ENCODE results near the gene NAPEPLD.
"Not testable (repeated sequence)": the region's sequence is repeated elsewhere in the genome, so short reads cannot be mapped to it uniquely, and the experiment has no call there.

NAPEPLD gene

DNA sequence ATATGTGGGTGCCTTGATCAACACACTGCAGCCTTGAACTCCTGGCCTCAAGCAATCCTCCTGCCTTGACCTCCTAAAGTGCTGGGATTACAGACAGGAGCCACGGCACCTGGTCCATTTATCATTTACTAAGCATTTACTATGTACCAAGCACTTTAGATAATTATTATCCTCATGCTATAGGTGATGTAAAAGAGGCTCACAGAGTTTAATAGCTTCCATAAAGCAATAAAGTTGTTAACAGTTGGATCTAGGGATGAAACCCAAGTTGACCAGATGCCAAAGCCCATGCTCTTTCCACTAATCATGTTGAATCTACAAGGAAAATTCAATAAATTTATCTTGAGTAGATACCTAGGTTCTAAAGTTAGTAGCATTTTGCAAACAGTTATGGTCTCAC lies 5.0 kb downstream of the NAPEPLD start:
- DNase-seq, result no peak

DNA sequence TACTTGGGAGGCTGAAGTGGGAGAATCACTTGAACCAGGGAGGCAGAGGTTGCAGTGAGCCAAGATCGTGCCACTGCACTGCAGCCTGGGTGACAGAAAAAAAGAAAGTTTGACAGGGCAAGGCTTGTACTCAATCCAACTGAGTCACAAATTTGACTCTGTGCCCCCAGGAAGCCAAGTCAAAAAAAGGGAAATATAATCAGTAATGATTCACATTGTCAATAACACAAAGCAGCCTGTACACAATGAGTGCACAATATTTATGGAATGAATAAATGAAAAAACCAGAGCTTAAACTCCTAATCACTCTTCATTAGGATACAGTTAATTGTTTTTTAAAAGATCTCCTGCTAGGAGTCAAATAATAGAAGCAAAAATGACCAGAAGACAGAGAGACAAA lies 6.4 kb downstream of the NAPEPLD start:
- no peak for DNase-seq

DNA sequence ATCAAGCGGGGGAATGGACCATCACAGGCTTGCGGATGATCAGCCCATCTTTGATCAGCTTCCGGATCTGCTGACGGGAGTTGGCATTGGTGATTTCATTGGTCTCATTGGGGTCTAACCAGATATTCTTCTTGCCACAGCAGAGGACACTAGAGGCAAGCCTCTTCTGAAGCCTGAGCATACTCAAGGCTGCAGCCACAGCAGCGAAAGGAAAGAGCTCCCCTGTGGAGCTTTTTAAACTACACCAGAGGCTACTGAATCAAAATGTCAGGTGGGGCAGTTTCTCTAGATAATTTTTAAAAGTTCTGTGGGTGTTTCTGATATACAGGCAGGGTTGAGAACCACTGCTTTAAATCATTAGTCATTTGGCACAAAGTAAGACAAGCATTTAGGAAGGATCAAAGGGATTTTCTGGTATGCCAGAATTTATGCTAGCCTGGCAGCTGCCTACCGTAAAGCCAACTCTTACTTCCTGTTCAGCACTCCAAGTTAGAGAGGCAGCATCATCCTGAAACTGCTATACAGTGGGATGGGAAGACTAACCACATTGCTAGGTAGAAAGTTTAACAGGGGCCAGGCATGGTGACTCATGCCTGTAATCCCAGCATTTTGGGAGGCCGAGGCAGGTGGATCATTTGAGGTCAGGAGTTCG lies 7.0 kb downstream of the NAPEPLD start:
- DNase-seq, result no peak

DNA sequence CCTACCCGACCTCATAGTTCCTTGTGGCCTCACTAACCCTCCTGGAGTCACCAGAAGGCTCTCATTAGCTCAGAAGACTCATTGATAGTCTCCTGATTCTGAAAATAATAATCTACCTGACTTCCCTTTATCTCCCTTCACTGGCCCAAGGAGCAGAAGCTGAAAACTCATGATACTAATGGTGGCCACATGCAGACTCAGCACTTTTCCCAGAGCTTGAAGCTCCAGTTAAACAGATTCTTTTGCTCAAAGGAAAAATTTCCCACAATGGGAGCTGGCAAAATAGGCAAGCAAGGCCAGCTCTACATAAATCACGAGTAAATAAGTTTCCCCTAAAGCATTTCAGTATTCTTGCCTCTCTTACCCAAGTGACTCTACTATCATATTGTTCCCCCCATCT lies 8.2 kb downstream of the NAPEPLD start:
- no peak for DNase-seq

DNA sequence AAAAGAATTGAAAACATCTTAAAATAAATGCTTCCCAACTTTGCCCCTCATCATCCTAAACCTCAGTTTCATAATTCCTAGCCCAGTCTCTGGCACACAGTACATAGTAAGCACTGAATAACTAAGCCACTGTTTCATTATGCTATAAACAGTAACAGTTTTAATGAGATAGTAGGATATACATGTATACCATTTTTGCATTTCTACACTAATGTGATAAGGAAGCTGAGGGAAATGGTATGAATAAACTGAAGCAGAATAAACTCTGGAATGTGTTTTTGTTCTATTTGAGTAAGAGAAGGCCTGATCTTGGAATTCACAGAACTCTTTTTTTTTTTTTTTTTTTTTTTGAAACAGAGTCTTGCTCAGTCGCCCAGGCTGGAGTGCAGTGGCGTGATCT lies 8.8 kb downstream of the NAPEPLD start:
- DNase-seq, result no peak

DNA sequence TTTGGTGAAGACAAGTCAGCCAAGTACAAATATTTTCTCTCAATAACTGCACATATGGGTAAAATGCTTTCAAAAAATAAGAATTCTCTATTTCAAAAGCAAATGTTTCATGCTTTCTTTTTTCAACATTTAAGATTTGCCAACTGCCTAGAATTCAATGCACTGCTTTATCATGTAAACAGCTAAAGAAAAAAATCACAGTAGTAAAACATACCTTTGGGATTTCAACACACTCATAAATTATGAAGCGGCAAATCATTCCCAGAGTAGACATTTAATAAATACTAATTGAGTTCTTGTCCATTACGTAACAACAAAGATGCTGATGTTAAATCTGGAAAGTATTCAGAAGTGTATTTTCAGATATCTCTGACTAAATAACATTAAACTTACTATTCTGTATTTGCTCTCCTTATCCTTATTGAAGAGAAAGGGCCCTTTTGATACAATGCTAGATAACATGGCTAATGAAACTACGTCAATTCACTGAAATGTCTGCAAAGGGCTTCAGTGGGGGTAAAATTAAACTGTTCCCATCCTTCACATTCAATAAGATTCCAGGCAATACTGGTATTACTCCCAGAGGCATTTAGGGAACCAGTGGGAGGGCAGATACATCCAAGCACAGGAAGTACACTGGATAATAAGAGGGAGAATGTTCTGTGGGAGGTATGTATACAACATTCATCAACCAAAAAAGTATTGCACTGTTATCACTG lies 13.9 kb downstream of the NAPEPLD start:
- DNase-seq, result no peak

DNA sequence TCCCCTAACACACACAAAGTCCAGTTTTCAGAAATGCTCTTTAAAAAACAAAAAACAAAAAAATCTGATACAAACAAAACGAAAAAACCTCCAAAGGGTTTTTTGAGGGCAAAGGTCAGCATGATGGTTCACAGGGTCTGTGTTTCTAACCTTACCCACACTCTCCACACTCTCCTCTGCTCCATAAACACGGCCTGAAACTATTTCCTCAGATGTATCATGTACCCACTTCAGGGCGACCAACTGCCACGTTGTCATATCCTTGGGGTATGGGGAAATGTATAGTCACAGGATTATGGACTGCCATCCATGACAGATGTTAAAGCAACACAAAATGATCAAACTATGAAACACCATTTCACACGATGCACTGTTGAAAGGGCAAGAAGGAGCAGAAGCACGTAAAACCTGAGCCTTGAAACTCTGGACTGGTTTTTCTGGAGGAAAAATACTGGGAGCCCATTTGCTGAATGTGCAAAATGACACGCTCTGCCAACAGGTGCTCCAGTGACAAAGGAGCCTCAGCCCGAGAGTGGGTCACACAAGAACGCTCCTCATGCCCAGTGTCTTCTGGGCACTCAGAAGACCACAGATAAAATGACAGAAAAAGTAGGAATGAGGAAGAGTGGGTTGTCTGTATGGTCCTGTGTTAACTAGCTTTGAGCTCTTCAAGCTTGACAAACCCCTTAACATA lies 15.8 kb downstream of the NAPEPLD start:
- no peak for DNase-seq

DNA sequence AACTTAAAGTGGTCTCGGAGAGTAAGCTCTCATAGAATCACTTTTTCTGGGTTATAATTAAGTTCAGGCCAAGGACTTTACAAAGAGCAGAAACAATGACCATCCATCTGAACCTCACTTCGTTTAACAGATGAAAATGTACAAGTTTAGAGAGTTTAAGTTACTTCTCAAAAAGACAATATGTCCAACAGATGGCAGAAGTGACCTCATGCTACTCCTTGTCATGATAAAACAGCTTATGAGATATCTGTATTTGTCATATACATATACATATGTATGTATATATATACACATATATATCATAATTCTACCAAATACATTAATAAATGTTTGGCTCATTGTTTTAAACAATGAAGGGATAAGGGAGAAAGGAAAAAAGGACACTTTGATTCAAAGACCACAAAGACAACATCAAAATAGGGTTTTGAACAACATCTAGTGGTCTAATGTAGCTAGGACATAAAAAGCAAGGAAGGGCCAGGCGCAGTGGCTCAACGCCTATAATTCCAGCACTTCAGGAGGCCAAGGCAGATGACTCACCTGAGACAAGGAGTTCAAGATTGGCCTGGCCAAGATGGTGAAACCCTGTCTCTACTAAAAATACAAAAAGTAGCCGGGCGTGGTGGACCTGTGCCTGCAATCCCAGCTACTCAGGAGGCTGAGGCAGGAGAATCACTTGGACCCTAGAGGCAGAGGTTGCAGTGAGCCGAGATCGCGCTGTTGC lies 17.8 kb downstream of the NAPEPLD start:
- DNase-seq, result no peak

DNA sequence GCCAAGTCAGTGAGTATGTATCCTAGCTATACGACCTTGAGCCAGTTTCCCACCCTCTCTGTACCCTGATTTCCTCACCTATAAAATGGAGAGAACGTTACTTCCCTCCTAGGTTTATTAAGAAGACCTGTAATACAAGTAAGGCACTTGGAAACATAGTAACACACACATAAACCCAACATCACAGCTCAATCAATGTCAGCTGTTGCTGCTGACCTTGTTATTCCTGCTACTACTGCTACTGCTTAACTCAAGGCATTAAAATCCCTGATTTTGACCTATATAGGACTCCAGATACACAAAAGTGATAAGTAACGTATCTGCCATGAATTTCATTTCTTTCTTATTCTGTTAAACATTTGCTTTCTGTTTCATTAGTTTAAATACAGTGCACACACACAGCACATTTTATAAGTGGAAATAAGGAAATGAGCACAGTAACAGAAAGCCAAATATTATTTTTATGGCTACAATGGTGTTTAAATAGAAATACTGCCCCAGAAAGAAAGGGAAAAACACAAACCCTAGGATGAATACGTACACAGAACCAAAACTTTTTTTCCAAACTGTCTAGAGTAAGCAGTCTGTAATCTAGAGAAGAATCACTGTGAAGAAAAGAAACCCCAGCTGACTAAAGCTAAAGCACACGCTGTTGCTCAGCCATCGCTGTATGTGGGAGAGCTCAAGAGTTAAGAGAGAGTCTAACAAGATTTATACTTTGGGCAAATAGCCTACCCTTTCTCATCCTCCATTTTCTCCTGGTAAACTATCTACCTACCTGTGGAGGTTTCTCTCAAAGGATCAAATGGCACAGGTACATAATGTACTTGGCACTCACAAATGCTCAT lies 19.0 kb downstream of the NAPEPLD start:
- no peak for DNase-seq

DNA sequence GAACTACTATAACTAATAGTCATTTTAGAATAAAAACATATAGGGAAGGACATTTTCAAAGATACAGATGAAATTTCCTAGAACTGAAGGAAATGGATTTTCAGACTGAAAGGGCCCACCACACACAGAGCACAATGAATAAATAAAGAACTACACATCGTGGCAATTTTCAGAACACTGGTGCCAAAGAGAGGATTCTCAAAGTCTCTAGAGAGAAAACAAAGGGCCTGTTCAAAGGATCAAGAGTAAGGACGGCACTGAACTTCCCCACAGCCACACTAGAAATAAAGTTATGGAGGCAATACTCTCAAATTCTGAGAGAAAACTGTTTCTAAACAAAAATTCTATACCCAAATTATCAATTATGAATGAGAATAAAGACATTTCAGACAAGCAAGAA lies 21.9 kb downstream of the NAPEPLD start:
- no peak for DNase-seq

DNA sequence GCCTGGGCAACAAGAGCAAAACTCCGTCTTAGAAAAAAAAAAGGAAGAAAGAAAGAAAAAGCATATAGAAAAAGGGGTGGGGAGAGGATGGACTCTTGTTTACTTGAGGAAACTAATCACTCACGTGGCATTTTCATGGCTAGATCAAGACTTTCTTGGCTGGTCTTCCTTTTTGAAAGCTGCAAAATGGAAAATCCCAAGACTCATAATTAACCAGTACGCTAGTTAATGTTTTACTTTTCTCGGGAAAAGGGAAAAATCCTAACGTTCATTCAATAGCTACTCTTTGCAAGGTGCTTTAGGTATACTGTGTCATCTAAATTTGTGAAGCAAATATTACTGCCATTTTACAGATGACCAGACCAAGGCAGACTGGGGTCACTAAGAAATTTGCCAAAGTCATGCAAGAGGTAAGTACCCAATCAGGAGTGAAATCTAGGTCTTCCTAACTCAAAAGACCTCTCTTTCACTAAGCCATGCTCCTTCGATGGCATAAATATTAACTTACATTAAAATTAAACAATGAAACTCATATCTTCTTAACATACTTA lies 24.4 kb downstream of the NAPEPLD start:
- no peak for DNase-seq

DNA sequence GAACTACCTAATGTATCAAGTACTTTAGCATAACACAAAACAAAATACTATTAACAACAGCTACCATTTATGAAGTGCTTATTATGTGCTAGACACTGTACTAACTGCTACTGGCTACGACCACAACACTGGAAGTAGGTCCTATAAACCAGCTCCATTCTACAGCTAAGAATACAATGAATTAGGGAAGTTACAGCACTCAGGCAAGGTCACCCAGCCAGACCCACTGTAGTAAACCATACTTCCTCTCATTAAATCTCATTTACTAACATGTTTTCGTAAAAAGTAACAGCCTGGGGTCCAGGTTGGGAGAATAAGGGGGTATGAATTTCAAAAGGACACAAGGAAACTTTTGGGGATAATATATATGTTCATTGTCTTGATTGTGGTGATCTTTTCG lies 25.4 kb downstream of the NAPEPLD start:
- DNase-seq, result no peak

DNA sequence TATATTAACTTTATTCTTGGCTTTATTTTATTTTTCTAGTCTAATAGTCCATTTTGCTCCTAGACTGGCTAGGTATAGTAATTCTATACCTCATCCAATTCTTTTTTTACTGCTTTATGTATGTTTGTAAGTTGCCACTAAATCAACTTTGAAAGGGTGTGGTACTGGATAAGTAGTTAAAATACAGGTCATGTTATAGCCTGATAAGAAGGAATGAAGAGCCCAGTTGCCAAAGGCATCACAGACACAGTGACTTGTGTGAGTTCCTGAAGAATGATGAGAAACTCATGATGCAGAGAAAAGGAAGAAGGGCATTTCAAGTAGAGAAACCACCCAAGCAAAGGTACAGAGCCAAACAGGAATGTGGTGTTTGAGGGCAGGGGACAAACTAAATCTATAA lies 27.3 kb downstream of the NAPEPLD start:
- DNase-seq, result no peak

DNA sequence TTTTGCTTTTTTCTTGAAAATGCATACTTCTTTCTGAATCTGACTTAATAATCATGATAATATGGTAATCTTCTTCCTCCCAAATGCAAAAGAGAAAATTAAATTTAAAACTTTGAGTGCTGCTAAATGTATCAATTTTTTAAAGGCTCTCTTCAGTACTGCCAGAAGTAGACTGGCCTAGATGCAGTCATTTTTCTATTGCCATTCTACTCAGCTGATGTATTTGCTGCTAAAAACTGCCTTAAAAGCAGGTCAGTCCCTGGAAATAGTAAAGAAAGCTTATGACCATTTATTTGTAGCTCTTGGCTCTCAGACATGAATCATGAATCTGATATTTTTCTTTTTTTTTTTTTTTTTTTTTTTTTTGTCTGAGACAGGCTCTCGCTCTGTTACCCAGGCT lies 28.5 kb downstream of the NAPEPLD start:
- no peak for DNase-seq

DNA sequence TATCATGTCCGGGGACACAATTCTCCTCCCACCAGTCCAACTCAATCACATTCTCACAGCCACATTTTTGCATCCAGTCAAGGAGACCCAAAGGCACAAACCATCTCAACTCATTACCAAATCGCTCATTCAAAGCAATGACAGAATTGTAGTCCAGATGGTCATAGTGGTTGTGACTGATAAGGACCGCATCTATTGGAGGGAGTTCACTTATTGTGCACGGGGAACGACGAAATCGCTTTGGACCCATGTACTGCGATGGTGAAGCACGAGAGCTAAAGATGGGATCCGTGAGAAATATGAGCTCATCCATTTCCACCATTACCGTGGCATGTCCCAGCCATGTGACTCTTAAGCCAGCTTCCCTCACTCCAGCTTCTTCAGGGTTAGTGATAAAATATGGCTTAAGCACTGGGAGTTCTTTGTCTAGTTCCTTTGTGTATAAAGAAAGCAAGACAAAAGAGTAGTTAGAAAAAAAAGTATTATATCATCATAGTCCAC lies 29.1 kb downstream of the NAPEPLD start:
- no peak for DNase-seq

DNA sequence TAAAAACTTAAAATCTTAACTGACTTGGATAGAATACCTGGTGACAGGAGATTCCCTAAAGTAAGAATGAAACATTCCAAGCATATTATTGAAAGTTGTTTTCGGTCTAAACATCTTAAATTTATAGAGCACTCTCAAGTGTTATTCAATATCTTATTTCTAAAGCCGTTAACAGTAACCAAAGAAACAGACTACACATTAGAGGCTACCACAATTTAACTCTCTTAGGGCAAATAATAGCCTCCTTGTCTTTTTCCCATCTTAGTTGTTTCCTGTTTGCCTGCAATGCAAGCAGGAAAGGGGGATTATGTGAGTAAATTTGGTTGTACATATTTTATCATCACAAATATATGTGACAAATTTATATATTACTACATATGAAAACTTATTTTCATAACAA lies 31.4 kb downstream of the NAPEPLD start:
- no peak for DNase-seq

DNA sequence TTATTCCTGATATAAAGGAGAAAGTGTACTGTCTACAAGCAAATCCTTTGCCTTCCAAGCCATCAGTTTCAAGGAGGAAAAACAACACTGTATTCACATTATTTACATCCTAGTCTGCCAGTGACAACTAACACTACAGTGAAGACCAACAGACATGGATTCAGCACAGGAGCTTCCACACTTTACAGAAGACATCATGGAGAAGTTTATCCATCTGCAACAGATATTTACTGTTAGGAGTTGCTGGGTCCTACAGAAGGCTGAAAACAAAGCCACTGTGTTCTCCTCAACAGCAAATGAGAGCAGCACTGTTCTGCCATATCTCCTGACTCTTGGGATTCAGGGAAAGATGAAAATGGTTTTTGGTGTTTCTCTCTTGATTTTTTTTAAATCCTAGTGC lies 31.9 kb downstream of the NAPEPLD start:
- DNase-seq, result no peak

DNA sequence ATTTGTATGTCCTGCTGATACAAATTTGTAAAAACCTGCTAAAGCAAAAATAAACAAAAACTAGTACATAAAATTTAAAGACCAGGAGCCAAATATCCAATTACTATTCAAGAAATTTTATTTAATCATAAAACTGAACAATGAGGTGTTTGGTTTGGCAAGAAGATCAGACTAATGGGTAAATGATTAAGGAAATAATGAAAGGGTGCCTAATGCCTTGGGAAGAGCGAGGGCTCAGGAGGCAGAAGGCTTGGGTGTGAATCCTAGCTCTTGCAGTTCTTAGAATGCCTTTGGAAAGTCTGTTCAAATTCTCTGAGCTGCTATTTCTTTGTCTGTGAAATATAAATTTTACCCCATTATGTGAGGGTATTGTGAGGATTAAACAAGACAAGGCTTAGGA lies 32.4 kb downstream of the NAPEPLD start:
- DNase-seq, result no peak

DNA sequence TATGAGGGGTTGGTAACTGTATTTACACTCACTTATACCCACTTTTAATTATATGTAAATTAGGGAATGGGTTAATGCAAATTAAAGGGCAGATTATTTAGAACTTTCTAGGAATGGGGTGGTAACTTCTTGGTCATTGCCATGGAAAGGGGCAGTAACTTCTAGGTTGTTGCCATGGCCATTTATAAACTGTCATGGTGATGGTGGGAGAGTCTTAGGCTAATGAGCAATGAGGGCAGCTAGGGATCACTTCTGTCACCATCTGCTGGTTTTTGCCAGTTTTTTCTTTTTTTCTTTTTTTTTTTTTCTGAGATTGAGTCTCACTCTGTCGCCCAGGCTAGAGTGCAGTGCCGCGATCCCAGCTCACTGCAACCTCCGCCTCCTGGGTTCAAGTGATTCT lies 33.1 kb downstream of the NAPEPLD start:
- DNase-seq, result no peak

DNA sequence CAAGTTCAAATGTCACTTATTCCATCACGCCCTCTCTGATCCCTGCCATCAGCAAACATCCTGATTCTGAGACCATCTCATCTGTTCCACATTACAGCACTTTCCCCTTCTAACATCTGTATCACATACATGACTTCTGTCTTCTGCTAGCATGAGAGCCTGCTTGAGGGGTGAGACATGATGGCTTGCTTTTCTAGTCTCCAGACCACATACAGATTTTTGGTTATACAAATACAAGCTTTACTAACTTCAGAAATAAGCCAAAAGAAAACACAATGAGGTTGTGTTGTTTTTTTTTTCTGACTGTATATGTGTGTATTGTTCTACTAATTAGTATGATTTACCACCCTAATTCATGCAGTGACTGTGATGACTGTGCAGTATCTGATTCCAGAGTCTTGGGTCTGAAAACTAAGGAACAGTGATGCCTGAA lies 34.3 kb downstream of the NAPEPLD start:
- no peak for DNase-seq

DNA sequence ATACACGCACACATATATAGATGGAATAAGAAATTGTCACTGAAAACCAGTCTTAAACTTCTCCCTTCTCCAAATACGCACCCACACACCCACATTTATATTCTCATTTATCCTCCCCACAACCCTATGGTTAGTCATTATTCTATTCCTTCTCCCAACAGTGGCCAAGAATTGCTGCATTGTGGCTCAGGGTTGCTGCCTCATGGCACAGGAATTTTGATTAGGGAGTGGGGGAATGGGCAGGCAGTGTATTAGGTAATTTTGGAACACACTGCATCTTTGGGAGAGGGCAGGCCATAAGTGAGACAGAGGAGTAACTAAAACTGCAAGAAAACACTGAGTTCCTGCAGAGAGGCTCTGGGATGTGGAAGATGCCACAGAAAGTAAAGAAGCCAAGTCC lies 35.7 kb downstream of the NAPEPLD start:
- DNase-seq, result no peak

DNA sequence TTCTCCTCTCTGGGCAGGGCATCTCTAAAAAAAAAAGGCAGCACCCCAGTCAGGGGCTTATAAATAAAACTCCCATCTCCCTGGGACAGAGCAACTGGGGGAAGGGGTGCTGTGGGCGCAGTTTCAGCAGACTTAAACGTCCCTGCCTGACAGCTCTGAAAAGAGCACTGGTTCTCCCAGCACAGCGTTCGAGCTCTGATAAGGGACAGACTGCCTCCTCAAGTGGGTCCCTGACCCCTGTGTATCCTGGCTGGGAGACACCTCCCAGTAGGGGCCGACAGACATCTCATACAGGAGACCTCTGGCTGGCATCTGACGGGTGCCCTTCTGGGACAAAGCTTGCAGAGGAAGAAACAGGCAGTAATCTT lies 42.2 kb downstream of the NAPEPLD start:
- DNase-seq, result not testable (repeated sequence)

Measured in NCI-H510A (cell line).